Astrocyte (in vitro differentiated cells and primary cell): ENCODE results near the gene NFAM1.

ENCODE experiments used
- EZH2 ChIP-seq: IDR thresholded peaks from 2 replicates; pipeline ENCODE4 v1.6.1; 2012; ENCODE audit warnings: mild to moderate bottlenecking, low read length, inconsistent platforms; ENCODE audit not compliant: insufficient read depth
- TF ChIP-seq, protein P1 (sequence below): IDR thresholded peaks from 2 replicates; pipeline ENCODE4 v1.5.1; 2011; ENCODE audit warnings: low read depth, mild to moderate bottlenecking, inconsistent platforms, low read length, moderate library complexity; ENCODE audit not compliant: insufficient read depth

DNA sequence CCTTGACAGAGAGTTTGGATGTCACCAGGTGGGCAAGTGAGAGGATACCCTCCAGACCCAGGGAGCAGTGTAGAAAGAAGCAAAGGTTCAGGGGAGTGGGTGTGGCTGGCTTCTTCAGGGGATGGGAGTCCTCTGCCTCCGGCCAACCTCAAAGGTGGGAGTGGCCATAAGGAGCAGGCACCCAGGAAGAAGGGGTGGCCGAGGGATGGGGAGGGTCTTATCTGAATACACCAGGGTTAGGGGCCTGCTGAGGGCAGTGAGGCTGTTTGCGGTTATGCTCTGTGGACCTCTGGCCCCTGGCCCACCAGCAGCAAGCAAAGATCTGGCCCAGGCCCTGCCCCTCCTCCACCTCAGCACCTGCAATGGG lies 6.2 kb downstream of the NFAM1 start:
- TF ChIP-seq, protein P1, sequence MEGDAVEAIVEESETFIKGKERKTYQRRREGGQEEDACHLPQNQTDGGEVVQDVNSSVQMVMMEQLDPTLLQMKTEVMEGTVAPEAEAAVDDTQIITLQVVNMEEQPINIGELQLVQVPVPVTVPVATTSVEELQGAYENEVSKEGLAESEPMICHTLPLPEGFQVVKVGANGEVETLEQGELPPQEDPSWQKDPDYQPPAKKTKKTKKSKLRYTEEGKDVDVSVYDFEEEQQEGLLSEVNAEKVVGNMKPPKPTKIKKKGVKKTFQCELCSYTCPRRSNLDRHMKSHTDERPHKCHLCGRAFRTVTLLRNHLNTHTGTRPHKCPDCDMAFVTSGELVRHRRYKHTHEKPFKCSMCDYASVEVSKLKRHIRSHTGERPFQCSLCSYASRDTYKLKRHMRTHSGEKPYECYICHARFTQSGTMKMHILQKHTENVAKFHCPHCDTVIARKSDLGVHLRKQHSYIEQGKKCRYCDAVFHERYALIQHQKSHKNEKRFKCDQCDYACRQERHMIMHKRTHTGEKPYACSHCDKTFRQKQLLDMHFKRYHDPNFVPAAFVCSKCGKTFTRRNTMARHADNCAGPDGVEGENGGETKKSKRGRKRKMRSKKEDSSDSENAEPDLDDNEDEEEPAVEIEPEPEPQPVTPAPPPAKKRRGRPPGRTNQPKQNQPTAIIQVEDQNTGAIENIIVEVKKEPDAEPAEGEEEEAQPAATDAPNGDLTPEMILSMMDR, result no peak
- TF ChIP-seq EZH2, result no peak
